SK-N-SH treated with all-trans-retinoic acid at 6 μM for 48 hours (cell line): Measurements from ENCODE around the gene KIAA1143.

ENCODE experiments used
- BACH2 ChIP-seq: fragments of 250-450 bp; sonication (Bioruptor Pico); IDR thresholded peaks from 2 replicates; pipeline ENCODE4 v1.9.0; 2021; ENCODE audit warnings: mild to moderate bottlenecking, borderline replicate concordance
- OSR1 ChIP-seq: fragments of 250-450 bp; sonication (Bioruptor Pico); IDR thresholded peaks from 2 replicates; pipeline ENCODE4 v1.8.0; 2022; ENCODE audit warnings: moderate library complexity, mild to moderate bottlenecking, inconsistent platforms
- PATZ1 ChIP-seq: fragments of 250-450 bp; sonication (Bioruptor Pico); IDR thresholded peaks from 2 replicates; pipeline ENCODE4 v1.8.0; 2020; ENCODE audit warnings: mild to moderate bottlenecking, moderate library complexity, borderline replicate concordance

DNA sequence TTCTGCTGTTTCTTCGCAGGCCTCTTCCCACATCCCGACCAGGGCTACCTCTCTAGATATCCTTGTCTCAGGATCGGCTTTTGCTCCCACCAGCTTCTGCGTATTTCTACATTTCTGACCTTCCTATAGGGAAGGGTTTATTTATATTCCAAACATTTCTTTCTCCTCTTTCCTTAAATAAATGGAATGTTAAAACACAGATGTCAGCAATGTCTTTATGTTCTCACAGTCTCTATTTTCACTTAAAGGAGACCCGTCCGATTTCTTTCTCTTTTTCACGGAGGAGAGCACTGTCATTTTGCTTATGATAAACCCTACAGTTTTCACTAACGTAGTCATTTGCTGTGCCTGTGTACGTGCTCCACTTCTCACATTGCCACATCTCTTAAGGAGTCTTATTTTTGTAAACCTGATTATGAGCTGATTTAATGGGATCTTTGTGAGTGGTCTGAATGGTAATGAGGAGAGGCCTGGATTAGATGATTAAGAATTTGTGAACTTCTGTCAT lies 805 bp upstream of the KIAA1143 start:
- TF ChIP-seq OSR1 (no peak), PATZ1 (CRISPR knock-in tag) (no peak), BACH2 (CRISPR knock-in tag) (no peak)
